Osteocyte (in vitro differentiated cells): ENCODE results near the gene LIX1. TPM values are rescaled to one million over a fixed set of nuclear protein-coding genes. Genes with fewer than 3 reads are reported as not detected.

Experiments
- DNase-seq: peaks from one replicate; pipeline ENCODE4 v3.0.0; 2021; ENCODE audit warnings: mixed read lengths; ENCODE audit not compliant: unreplicated experiment; ENCODE audit errors: extremely low spot score
- H3K27ac Mint-ChIP-seq: one replicate; pipeline ENCODE4 v1.8.0; 2021; ENCODE audit warnings: mild to moderate bottlenecking, mixed read lengths; ENCODE audit not compliant: unreplicated experiment
- H3K27me3 Mint-ChIP-seq: one replicate; pipeline ENCODE4 v1.8.0; 2021; ENCODE audit warnings: mixed read lengths; ENCODE audit not compliant: unreplicated experiment
- H3K36me3 Mint-ChIP-seq: one replicate; pipeline ENCODE4 v1.8.0; 2021; ENCODE audit warnings: mixed read lengths; ENCODE audit not compliant: unreplicated experiment
- H3K4me1 Mint-ChIP-seq: one replicate; pipeline ENCODE4 v1.8.0; 2021; ENCODE audit warnings: mixed read lengths; ENCODE audit not compliant: unreplicated experiment
- H3K4me3 Mint-ChIP-seq: one replicate; pipeline ENCODE4 v1.8.0; 2021; ENCODE audit warnings: mild to moderate bottlenecking, moderate library complexity, mixed read lengths; ENCODE audit not compliant: unreplicated experiment
- H3K9me3 Mint-ChIP-seq: one replicate; pipeline ENCODE4 v1.8.0; 2021; ENCODE audit warnings: mixed read lengths; ENCODE audit not compliant: unreplicated experiment
- CTCF ChIP-seq: fragments of 200-600 bp; sonication (generic); IDR thresholded peaks from 2 replicates; pipeline ENCODE4 v1.5.0; 2021; ENCODE audit warnings: antibody characterized with exemption, mild to moderate bottlenecking, moderate library complexity
- total RNA-seq: library from RNA; stranded (reverse); gene quantifications from 2 replicates; pipeline ENCODE4 v1.2.1, GENCODE V29; 2021

LIX1 gene
- total RNA-seq, 1 donor from 2014 or later, result 0.48 TPM

- Mint-ChIP-seq H3K9me3 (no peaks in the 10 kb centered on the region), H3K36me3 (peaks cover 58% of the 10 kb centered on the region), H3K27me3 (no peaks in the 10 kb centered on the region), H3K4me3 (no peak overlapping the region), H3K4me1 (peaks cover 3% of the 10 kb centered on the region), H3K27ac (no peak overlapping the region)
- TF ChIP-seq CTCF, result no peak
- no peak for DNase-seq
Measured at GRCh38 chr5:97167435-97167834, 25.0 kb upstream of the LIX1 start.

DNA sequence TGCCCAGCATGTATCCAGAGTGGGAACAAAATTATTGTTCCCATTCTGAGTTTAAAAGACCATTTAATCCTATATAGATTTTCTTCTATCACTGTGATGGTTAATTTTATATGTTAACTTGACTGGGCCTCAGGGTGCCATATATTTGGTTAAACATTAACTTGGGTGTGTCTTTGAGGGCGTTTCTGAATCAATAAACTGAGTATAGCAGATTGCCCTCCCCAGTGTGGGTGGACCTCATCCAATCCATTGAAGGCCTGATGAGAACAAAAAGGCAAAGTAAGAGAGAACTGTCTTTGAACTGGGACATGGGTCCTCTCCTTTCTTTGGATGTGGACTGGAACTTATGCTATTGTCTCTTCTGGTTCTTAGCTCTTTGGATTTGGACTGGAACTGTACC lies 23.3 kb upstream of the LIX1 start:
- no peak for DNase-seq

DNA sequence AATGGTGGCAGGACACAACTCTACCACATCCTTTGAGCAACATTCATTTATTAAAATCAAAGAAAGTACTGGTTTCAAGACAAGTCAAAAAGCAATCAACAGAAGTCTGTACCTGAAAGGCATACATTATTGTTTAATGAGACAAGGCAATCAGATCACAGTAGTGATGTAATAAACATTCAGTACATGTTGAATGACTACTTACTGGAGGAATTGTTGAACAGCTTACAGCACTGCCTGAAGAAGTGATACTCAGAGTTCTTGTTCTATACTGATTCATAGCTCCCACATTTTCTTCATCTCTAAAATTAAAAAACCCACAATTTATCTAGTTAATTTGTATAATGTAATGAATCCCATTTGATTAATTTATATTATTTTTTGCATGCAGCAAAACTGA lies 22.4 kb upstream of the LIX1 start:
- Mint-ChIP-seq H3K27me3 (no peaks in the 10 kb centered on the region), H3K9me3 (no peaks in the 10 kb centered on the region), H3K27ac (no peak overlapping the region), H3K4me1 (peaks cover 3% of the 10 kb centered on the region), H3K36me3 (peaks cover 44% of the 10 kb centered on the region), H3K4me3 (no peak overlapping the region)
- no peak for DNase-seq
- no peak for TF ChIP-seq CTCF

More for the DNA sequence above, 23.3 kb upstream of the LIX1 start:
- Mint-ChIP-seq H3K4me1 (peaks cover 3% of the 10 kb centered on the region), H3K4me3 (no peak overlapping the region), H3K27ac (peak overlapping the region; percentile 45), H3K27me3 (no peaks in the 10 kb centered on the region), H3K36me3 (peaks cover 45% of the 10 kb centered on the region), H3K9me3 (no peaks in the 10 kb centered on the region)
- TF ChIP-seq CTCF, result no peak

GRCh38 chr5:97163790-97164285 lies 21.4 kb upstream of the LIX1 start:
- peaks cover under 1% of the 10 kb centered on the region for H3K9me3 Mint-ChIP-seq
- no peak for TF ChIP-seq CTCF
- no peak overlapping the region for H3K27ac Mint-ChIP-seq
- peaks cover 43% of the 10 kb centered on the region for H3K36me3 Mint-ChIP-seq
- H3K4me3 Mint-ChIP-seq, result no peak overlapping the region
- no peak for DNase-seq
- peaks cover 3% of the 10 kb centered on the region for H3K4me1 Mint-ChIP-seq
- no peaks in the 10 kb centered on the region for H3K27me3 Mint-ChIP-seq

GRCh38 chr5:97163360-97163764 lies 21.0 kb upstream of the LIX1 start:
- peaks cover 5% of the 10 kb centered on the region for H3K9me3 Mint-ChIP-seq
- H3K27me3 Mint-ChIP-seq, result no peaks in the 10 kb centered on the region
- DNase-seq, result no peak
- H3K36me3 Mint-ChIP-seq, result peaks cover 45% of the 10 kb centered on the region
- TF ChIP-seq CTCF, result peak; percentile 67
- no peak overlapping the region for H3K4me3 Mint-ChIP-seq
- H3K27ac Mint-ChIP-seq, result no peak overlapping the region
- H3K4me1 Mint-ChIP-seq, result peaks cover 3% of the 10 kb centered on the region
